Heart left ventricle (tissue), 16 donors: Measurements from ENCODE around the gene DNAJB9. TPM values are rescaled to one million over a fixed set of nuclear protein-coding genes. Genes with fewer than 3 reads are reported as not detected.
A peak's percentile ranks its signal among the peaks of the same experiment; 100 is the strongest.

Source experiments
- ATAC-seq, 4 donors: fragments of 200-7000 bp; cut with Tn5 transposase; one replicate each; pipeline ENCODE4 v1.9.1; 2020 to 2022; ENCODE audit warnings: moderate library complexity in 4 of 4, mild to moderate bottlenecking in 3 of 4, moderate number of reproducible peaks in 1 of 4
- DNase-seq, 5 donors: peaks; one replicate each; pipeline ENCODE4 v3.0.0-alpha.2; 2020
- H3K27ac ChIP-seq, 12 donors: fragments of 200-600 bp; sonication (generic) in 4 of 12; one replicate each; pipeline versions ENCODE4 v1.5.0 to v1.8.0; 2016 to 2022; ENCODE audit warnings: mild to moderate bottlenecking in 2 of 12
- H3K27me3 ChIP-seq, 9 donors: fragments of 200-600 bp; sonication (generic) in 2 of 9; one replicate each; pipeline versions ENCODE4 v1.5.1 to v1.8.0; 2016 to 2022; ENCODE audit warnings: mild to moderate bottlenecking in 3 of 9
- H3K36me3 ChIP-seq, 9 donors: fragments of 200-600 bp; sonication (generic) in 2 of 9; one replicate each; pipeline versions ENCODE4 v1.5.0 to v1.8.0; 2018 to 2022; ENCODE audit warnings: mild to moderate bottlenecking in 2 of 9
- H3K4me1 ChIP-seq, 12 donors: fragments of 200-600 bp; sonication (generic) in 4 of 12; one replicate each; pipeline versions ENCODE4 v1.5.0 to v1.8.0; 2016 to 2022; ENCODE audit warnings: mild to moderate bottlenecking in 3 of 12
- H3K4me3 ChIP-seq, 12 donors: fragments of 200-600 bp; sonication (generic) in 4 of 12; one replicate each; pipeline versions ENCODE4 v1.5.0 to v1.8.0; 2017 to 2022; ENCODE audit warnings: mild to moderate bottlenecking in 9 of 12, moderate library complexity in 4 of 12
- H3K9me3 ChIP-seq, 12 donors: fragments of 200-600 bp; sonication (generic) in 4 of 12; one replicate each; pipeline versions ENCODE4 v1.5.0 to v1.8.0; 2016 to 2022; ENCODE audit warnings: mild to moderate bottlenecking in 1 of 12
- CTCF ChIP-seq, 12 donors: fragments of 200-600 bp; sonication (generic) in 4 of 12; IDR thresholded peaks; one replicate each; pipeline versions ENCODE4 v1.5.0 to v1.8.0; 2018 to 2022; ENCODE audit warnings: antibody characterized with exemption in 12 of 12, mild to moderate bottlenecking in 5 of 12
- POLR2A ChIP-seq, 2 donors: fragments of 450-650 bp; IDR thresholded peaks; one replicate each; pipeline ENCODE4 v1.6.1; 2017; ENCODE audit warnings: antibody characterized with exemption in 2 of 2, mild to moderate bottlenecking in 2 of 2, moderate library complexity in 2 of 2
- WGBS, 4 donors: extraction: QIAGEN DNeasy Blood & Tissue Kit in 2 of 4; methylation state at CpG; one replicate each; pipeline versions ENCODE4 v1.1.5 to v1.1.7; 2013 to 2018; 5-methylcytosine and 5-hydroxymethylcytosine counted together
- intact Hi-C, 10 donors: fragments of 100-400 bp; cut with DNase I; formaldehyde crosslinking; loops; one replicate each; pipeline versions ENCODE4 v1.11.1 to v1.14.2; 2022
- polyA plus RNA-seq, 2 donors: library from polyadenylated mRNA; stranded (reverse); fragments of 200-250 nt; gene quantifications; one replicate each; pipeline ENCODE4 v1.2.3, GENCODE V29; 2013
- total RNA-seq, 9 donors: library from RNA; depleted of rRNA in 2 of 9; stranded (reverse); fragments of >200 nt in 2 of 9; fragmentation: NEBNext Ultra II Directional in 3 of 9; extraction: Animal tissue kit (Norgen Biotek cat#: 25700) in 3 of 9; gene quantifications; one replicate each; pipeline versions ENCODE4 v1.1.0 to v1.2.4, GENCODE V29; 2016 to 2023
- donor health status: ischemic (EF 13 %, LVEDD 7.1; RV severe dilation, severe dysfunction).
- donor health status: healthy with polysubstance abuse.
- donor health status: DM: no; HTN: yes; CAD: no.
- donor health status: DM: no; HTN: no; CAD: no.
- donor health status: ischemic (EF 25% LVEDD 6.9; RV normal size, moderate dysfunction).
- donor health status: ischemic (EF 25% LVEDD 5.7; RV mildly dilated, moderate dysfunction).
- donor health status: healthy.
- donor health status: DM: yes; HTN: yes; CAD: no.
- donor health status: ischemic (EF 35%, LVEDD 5.7; RV mildly dilated, moderate dysfunction).
- donor health status: nonischemic (EF 11% LVEDD 7.7; RV severe dilation, severe dysfunction).
- donor health status: DM: yes; HTN: yes; CAD: no.
- donor health status: PGD.
- donor health status: ischemic (EF 29% LVEDD 5.4; RV normal size, mild dysfunction).
- donor health status: nonischemic (EF 23%, LVEDD 6.1; RV moderate dilation, normal function).

DNAJB9 gene
- total and polyA plus RNA-seq, 11 donors = 15.1 to 105 (median 51.5) TPM

GRCh38 chr7:108559253-108559652 lies 10.4 kb upstream of the DNAJB9 start:
- intact Hi-C loops = no loop called here
- Histone ChIP-seq H3K4me1 (peaks cover 0 to 6% (median 0%) of the 10 kb centered on the region in 12 donors), H3K36me3 (peaks cover 0 to 19% (median 3%) of the 10 kb centered on the region in 9 donors), H3K9me3 (peaks cover 0 to 29% (median 14%) of the 10 kb centered on the region in 12 donors), H3K4me3 (no peak overlapping the region), H3K27ac (no peak overlapping the region), H3K27me3 (no peaks in the 10 kb centered on the region)
- DNase-seq = no peak
- TF ChIP-seq CTCF (IDR thresholded peaks at IDR 0.05) (no peak), POLR2A (IDR thresholded peaks at IDR 0.05) (no peak)
- no peak for ATAC-seq
- 93 to 94% (median 93%) methylated on average over 4 of the region's 4 CpGs for WGBS, 4 donors

GRCh38 chr7:108561047-108561619 lies 8.5 kb upstream of the DNAJB9 start:
- Histone ChIP-seq H3K36me3 (peaks cover 0 to 36% (median 21%) of the 10 kb centered on the region in 9 donors), H3K27me3 (no peaks in the 10 kb centered on the region), H3K9me3 (peaks cover 0 to 28% (median 14%) of the 10 kb centered on the region in 12 donors), H3K4me3 (no peak overlapping the region), H3K27ac (peak overlapping the region in 4 of 12 donors; percentile 2 to 26 (median 22)), H3K4me1 (peaks cover 0 to 6% (median 0%) of the 10 kb centered on the region in 12 donors)
- 67 to 80% (median 69%) methylated on average over 4 of the region's 4 CpGs for WGBS, 4 donors
- TF ChIP-seq POLR2A (IDR thresholded peaks at IDR 0.05) = no peak
- TF ChIP-seq CTCF (IDR thresholded peaks at IDR 0.05) = no peak
- no peak for DNase-seq
- peak; percentile 47 to 69 (median 64) for ATAC-seq
- intact Hi-C loops = no loop called here

GRCh38 chr7:108565987-108566386 lies 3.7 kb upstream of the DNAJB9 start:
- H3K36me3 ChIP-seq = peaks cover 0 to 36% (median 21%) of the 10 kb centered on the region in 9 donors
- no peak overlapping the region for H3K27ac ChIP-seq
- DNase-seq (no peak), ATAC-seq (no peak)
- H3K9me3 ChIP-seq = no peaks in the 10 kb centered on the region
- peaks cover 4 to 32% (median 25%) of the 10 kb centered on the region in 12 donors for H3K4me1 ChIP-seq
- TF ChIP-seq POLR2A (IDR thresholded peaks at IDR 0.05) = no peak
- TF ChIP-seq CTCF (IDR thresholded peaks at IDR 0.05) = no peak
- no peak overlapping the region for H3K4me3 ChIP-seq
- intact Hi-C loops = loop anchor here in 2 of 10 donors (5.0 kb wide), 1 partner anchor 39 kb away; the partner anchor contains the start of gene PNPLA8 (in 2 of the 2)
- no peaks in the 10 kb centered on the region for H3K27me3 ChIP-seq

- peaks cover 4 to 57% (median 34%) of the 10 kb centered on the region in 12 donors for H3K4me1 ChIP-seq
- no peaks in the 10 kb centered on the region for H3K9me3 ChIP-seq
- TF ChIP-seq CTCF (IDR thresholded peaks at IDR 0.05) = no peak
- no peaks in the 10 kb centered on the region for H3K27me3 ChIP-seq
- H3K27ac ChIP-seq = peak overlapping the region; percentile 90 to 99 (median 95)
- no peak for ATAC-seq
- no peak for DNase-seq
- WGBS, 4 donors = 7 to 15% (median 10%) methylated on average over 23 to 24 of the region's 24 CpGs
- H3K4me3 ChIP-seq = peak overlapping the region; percentile 68 to 94 (median 78)
- peaks cover 0 to 44% (median 34%) of the 10 kb centered on the region in 9 donors for H3K36me3 ChIP-seq
- intact Hi-C loops = loop anchor here in 8 of 10 donors (1.0 to 5.0 kb wide), 3 partner anchors 42 to 43 kb away; partner anchors contain the start of gene PNPLA8 (in 8 of the 8)
Observed at GRCh38 chr7:108568801-108569380, 783 bp upstream of the DNAJB9 start.
